HG02623 (cell line): ENCODE measurements around the gene CFAP73.
"Not testable (repeated sequence)": the region's sequence is repeated elsewhere in the genome, so short reads cannot be mapped to it uniquely, and the experiment has no call there.

Source experiments
- ATAC-seq: cut with Tn5 transposase; IDR thresholded peaks from one replicate; pipeline ENCODE4 v1.9.1; 2021; ENCODE audit warnings: moderate library complexity; ENCODE audit not compliant: unreplicated experiment

The CFAP73 gene

DNA sequence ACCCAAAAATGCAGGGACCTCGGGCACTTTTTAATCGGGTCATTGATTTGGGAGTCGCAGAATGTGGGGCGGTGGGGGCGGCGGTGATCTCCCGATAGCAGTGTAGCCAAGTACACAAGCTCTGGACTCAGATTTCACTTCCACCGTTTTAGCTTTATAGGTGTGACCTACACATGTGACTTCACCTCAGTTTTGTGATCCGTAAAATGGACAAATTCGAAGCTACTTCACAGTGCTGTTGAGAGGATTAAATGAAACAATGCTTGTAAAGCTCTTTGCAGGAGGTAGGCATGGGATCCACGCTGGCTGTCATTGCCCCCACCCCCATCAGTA is 36.5 kb downstream of the CFAP73 start:
- ATAC-seq: no peak

DNA sequence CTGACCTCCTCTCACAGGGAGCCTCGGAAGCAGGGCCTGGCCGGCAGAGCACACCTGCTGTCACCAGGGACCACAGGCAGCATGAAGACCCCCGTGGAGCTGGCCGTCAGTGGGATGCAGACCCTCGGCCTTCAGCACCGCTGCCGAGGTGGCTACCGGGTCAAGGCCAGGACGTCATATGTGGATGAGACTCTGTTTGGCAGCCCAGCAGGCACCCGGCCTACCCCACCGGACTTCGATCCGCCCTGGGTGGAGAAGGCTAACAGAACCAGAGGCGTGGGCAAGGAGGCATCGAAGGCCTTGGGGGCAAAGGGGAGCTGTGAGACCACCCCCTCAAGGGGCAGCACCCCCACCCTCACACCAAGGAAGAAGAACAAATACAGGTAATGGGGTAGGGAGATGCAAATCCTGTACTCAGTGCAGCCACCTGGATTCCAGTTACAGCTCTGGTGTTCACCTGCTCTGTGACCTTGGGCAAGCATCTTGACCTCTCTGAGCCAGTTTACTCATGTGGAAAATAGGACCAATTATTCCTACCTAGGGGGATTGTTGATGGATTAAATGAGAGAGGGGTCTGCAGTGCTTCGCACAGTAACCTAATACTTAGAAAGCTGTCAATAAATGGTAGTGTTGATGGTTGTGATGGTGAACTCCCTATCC is 37.3 kb downstream of the CFAP73 start:
- no peak for ATAC-seq

DNA sequence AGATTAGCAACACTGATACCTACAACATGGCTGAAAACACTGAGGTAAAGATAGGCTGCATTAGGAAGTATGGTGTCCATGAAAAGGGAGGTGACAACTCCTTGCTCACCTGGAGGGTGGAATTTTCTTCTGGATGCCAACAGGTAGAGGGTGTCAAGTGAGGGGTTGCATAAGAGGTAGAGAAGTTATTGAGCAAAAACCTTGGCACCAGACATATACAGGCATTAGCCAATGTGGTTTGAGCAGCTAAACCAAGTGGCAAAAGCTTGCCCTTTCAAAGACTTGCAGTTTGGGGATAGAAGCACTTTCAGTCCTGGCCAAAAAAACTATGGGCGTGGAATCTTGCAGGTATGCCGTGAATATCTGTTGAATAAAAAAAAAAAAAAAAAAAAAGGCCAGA is 39.8 kb downstream of the CFAP73 start:
- no peak for ATAC-seq

DNA sequence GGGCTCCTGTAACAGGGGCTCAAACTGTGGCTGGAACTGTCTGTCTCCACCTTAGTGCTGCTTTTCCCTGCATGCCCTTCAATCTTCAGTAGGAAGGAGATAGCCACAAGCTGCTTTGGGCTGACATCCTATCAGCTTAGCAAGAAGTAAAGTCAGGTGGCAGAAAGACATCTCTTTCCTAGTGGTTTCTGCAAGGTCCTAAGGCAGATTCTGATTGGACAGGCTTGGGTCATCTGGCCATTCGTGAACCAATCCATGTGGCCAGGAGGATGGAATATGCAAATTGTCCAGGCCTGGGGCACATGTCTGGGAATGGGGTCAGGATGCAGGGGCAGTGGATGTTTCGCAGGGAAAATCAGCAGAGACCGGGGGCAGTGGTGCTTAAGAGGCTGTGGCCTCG is 41.2 kb downstream of the CFAP73 start:
- no peak for ATAC-seq

GRCh38 chr12:113191227-113191626 is 41.7 kb downstream of the CFAP73 start:
- ATAC-seq: no peak

- ATAC-seq: no peak
These were observed 45.5 kb downstream of the CFAP73 start for GRCh38 chr12:113194971-113195391.

DNA sequence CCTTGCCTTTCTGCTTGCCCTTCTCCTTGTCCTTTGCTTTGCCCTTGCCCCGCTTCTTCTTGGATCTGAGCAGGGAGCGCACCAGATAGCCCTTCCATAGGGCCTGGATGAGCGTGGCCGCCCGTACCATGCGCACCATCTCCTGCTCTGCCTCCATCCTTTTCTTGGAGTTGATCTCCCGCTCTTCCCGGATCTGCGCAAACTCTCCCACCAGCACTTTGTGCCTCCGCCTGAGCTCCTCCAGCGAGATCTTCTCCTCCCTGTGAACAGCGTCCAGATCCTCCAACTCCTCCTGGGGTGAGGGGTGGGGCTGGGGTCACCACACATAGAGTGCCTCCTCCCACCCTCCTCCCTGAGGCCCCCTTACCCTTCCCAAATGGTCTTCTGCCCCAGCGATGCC is 46.1 kb downstream of the CFAP73 start:
- ATAC-seq: no peak

DNA sequence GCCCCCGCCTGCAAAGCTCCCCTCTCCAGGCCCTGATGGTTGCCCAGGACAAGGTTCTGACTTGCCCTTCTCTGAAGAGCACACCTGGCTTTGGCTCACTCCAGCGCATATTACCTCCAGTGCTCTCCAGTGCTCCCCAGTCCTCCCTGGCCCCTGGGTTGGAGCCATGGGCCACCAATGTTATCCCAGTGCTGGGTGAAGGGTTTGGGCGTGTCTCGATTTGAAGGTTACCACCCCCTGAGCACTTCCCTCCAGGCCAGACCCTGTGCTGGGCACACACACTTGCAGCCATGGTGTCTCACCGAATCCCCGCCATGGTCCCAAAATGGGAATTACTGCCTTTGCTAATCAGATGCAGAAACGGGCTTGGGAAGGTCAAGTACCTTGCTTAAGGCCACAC is 47.1 kb downstream of the CFAP73 start:
- no peak for ATAC-seq

GRCh38 chr12:113196990-113197389 is 47.5 kb downstream of the CFAP73 start:
- peak; percentile 74 for ATAC-seq

DNA sequence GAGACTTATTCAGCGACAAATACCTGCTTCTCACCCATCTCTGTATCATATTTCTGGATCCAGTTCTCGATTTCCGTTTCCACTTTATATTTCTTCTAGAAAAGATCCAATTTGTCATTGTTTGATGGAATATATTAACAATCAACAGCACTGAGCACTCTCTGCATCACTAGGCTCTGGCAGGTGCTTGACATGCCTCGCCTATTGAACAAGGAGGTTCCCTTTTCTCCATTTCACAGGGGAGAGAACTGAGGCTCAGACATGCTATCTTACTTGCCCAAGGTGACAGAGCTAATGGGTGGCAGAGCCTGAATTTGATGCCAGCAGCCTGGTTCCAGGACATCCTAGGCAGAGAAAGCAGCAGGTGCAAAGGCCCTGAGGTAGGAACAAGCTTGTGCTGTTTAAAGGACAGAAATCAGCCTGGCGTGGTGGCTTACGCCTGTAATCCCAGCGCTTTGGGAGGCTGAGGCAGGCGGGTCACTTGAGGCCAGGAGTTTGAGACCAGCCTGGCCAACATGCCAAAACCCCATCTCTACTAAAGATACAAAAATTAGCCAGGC is 48.1 kb downstream of the CFAP73 start:
- ATAC-seq: no peak

DNA sequence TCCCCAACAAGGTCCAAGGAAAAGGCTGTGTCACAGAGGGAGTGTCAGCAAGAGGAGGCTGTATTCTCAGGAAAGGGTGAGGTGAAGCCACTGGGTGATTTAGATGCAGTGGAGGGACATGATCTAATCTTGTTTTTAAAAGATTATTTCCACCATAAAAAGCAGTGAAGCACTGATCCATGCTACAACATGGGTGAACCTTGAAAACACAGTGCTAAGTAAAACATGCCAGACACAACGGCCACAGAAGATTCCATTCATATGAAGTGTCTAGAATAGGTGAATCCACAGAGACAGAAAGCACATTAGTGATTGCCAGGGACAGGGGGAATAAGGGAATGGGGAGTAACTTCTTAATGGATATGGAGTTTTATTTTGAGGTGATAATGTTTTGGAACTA is 48.8 kb downstream of the CFAP73 start:
- no peak for ATAC-seq

DNA sequence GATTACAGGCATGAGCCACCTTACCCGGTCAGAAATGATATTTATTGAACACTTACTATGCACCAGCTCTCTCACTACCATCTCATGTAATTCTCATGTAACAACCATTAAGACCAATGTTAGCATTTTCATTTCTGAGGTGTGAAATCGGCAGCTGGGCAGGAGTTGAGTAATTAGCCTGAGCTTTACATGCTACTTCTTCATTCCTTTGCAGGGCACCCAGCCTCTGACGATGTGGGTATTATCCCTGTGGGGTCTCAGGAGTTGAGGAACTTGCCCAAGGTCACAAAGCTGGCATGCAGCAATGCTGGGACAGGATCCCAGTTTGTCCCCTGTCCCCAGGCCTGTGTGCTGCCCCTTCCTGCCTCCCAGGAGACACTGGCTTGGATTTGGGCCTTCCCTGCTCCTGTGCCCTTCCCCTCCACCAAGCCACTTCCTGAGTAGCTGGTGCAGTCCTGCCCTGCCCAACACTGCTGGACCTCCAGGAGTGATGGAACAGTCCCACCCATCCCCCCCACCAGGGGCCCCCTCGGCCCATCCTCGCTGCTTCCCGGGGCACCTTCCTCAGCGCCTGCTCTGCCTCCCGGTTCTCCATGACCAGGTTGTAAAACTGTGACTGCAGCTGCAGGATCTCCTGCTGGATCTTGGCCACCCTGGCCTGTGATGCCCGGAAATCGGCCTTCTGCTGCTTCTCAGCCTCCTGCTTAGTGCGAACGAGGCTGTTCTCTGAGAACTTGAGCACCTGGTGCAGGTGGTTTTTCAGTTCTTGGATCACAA is 50.7 kb downstream of the CFAP73 start:
- ATAC-seq: no peak

DNA sequence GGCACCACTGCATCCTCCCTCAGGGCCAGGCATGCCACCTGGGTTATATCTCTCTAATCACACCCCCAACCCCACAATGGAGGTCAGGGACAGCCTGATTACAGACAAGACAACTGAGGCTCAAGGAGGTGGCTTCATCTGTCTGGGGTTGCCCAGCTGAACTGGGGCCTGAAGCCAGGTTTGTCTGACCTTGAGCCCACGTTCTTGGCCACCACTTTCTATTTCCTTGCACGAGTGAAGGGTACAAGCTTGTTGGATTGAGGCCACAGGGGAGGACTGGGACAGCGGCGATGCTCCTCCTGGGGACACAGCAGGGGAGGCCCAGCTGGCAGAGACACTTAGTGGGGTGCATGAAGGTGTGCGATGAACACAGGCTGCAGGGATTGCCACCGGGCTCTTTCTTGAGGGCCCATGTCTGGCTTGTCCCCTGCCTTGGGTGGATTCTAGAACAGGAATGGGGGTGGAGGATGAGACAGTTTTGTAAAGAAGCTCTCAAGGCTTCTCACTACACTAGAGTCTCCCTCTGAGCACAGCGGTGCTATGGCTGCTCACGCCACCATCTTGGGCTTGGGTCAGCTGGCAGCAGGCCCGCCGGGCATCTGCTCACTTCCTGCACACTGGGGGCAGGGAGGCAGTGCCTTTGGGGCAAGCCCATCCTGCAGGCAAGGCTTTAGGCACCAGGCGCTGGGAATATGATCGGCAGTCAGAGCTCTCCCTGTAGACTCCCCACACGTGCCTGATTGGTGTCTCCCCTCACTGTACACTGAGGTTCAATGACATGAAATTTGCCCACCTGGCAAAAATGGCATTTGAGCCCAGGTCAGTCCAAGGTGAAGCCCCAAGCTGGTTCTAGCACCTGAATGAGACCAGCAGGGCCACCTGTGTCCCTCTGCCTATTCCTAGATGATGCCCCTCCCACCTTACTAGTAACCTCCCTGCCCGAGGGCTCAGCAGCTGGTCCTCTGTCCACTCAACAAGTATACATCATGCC is 52.0 kb downstream of the CFAP73 start:
- no peak for ATAC-seq

- no peak for ATAC-seq
These were observed 53.0 kb downstream of the CFAP73 start for GRCh38 chr12:113202300-113203075.

GRCh38 chr12:113203852-113204760 is 54.6 kb downstream of the CFAP73 start:
- no peak for ATAC-seq

DNA sequence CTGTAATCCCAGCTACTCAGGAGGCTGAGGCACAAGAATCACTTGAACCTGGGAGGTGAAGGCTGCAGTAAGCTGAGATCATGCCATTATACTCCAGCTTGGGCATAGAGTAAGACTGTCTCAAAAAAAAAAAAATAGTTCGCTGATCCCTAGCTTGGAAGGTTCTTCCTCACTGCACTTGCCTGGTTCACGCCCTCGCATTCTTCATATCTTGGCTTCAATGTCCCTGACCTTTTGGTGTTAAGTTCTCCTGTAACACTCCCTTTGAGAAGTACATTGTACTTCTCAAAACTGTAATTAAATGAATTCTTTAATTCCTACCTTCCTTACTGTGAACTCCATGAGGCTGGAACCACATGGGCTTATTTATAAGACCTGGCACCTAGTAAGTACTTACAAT is 55.3 kb downstream of the CFAP73 start:
- no peak for ATAC-seq

GRCh38 chr12:113206802-113207201 is 57.3 kb downstream of the CFAP73 start:
- not testable (repeated sequence) for ATAC-seq

DNA sequence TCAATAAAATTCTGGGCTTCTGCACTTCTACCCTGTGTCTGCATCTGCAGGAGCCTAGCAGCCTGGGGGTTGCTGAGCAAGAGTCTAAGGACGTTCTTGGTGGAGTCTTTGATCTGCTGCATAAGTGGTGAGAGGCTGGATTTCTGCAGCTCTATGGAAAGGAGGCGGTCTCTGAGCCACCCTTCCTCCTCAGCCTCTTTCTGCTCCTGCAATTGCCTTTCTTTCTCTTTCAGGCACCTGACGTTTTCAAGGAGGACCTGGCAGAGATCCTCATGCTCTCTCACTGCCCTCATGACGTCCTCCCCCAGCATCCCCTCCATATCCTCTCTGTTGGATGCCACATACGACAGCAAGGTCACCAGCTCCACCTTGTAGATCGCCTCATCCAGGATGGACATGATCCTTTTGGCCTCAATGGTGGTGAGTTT is 58.1 kb downstream of the CFAP73 start:
- ATAC-seq: no peak
